ENCODE data around the gene FREM2.

- TF ChIP-seq TCF7L2 (IDR thresholded peaks at IDR 0.05; ENCODE audit: borderline replicate concordance, extremely low read depth, insufficient read depth, insufficient read length), result no peak
- no peak for TF ChIP-seq CBX3 (IDR thresholded peaks at IDR 0.05; ENCODE audit: low read depth)
- no peak for TF ChIP-seq CTCF (IDR thresholded peaks at IDR 0.05 in 2 of 3, conservative IDR thresholded peaks at IDR 0.05 in 1 of 3; ENCODE audit: borderline replicate concordance in 1 of 3, insufficient read depth in 1 of 3, low read depth in 2 of 3, low read length in 2 of 3)
- TF ChIP-seq POLR2A (IDR thresholded peaks at IDR 0.05; ENCODE audit: borderline replicate concordance, extremely low read depth, insufficient read depth, insufficient read length), result no peak
- TF ChIP-seq ATF3 (IDR thresholded peaks at IDR 0.05), result no peak
- TF ChIP-seq, protein P1, sequence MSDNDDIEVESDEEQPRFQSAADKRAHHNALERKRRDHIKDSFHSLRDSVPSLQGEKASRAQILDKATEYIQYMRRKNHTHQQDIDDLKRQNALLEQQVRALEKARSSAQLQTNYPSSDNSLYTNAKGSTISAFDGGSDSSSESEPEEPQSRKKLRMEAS (IDR thresholded peaks at IDR 0.05), result no peak
- TF ChIP-seq RAD21 (IDR thresholded peaks at IDR 0.05; ENCODE audit: low read depth), result no peak
- no peak for TF ChIP-seq POLR2AphosphoS5 (IDR thresholded peaks at IDR 0.05; ENCODE audit: low read depth, low read length)
- no peak for TF ChIP-seq EZH2 (IDR thresholded peaks at IDR 0.05)
- TF ChIP-seq, protein P2, sequence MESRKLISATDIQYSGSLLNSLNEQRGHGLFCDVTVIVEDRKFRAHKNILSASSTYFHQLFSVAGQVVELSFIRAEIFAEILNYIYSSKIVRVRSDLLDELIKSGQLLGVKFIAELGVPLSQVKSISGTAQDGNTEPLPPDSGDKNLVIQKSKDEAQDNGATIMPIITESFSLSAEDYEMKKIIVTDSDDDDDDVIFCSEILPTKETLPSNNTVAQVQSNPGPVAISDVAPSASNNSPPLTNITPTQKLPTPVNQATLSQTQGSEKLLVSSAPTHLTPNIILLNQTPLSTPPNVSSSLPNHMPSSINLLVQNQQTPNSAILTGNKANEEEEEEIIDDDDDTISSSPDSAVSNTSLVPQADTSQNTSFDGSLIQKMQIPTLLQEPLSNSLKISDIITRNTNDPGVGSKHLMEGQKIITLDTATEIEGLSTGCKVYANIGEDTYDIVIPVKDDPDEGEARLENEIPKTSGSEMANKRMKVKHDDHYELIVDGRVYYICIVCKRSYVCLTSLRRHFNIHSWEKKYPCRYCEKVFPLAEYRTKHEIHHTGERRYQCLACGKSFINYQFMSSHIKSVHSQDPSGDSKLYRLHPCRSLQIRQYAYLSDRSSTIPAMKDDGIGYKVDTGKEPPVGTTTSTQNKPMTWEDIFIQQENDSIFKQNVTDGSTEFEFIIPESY (IDR thresholded peaks at IDR 0.05; ENCODE audit: extremely low read depth, insufficient replicate concordance, low read length), result no peak
Observed at GRCh38 chr13:38922170-38922569, 235.3 kb downstream of the FREM2 start.

All from HCT116 (cell line).